Nephron progenitor cell (in vitro differentiated cells): ENCODE measurements around the gene DUSP28.
A peak's percentile ranks its signal among the peaks of the same experiment; 100 is the strongest.

Experiments
- DNase-seq: peaks from one replicate; pipeline ENCODE4 v3.0.0; 2021
- H3K27ac Mint-ChIP-seq: 2 replicates; pipeline ENCODE4 v1.8.0; 2021; ENCODE audit warnings: mild to moderate bottlenecking, moderate library complexity, mixed read lengths
- H3K27me3 Mint-ChIP-seq: 2 replicates; pipeline ENCODE4 v1.8.0; 2021; ENCODE audit warnings: mild to moderate bottlenecking, low read depth, mixed read lengths; ENCODE audit not compliant: poor library complexity
- H3K36me3 Mint-ChIP-seq: 2 replicates; pipeline ENCODE4 v1.8.0; 2021; ENCODE audit warnings: low read depth, mixed read lengths
- H3K4me1 Mint-ChIP-seq: 2 replicates; pipeline ENCODE4 v1.8.0; 2021; ENCODE audit warnings: mixed read lengths
- H3K4me3 Mint-ChIP-seq: 2 replicates; pipeline ENCODE4 v1.8.0; 2021; ENCODE audit warnings: mild to moderate bottlenecking, moderate library complexity, mixed read lengths
- H3K9me3 Mint-ChIP-seq: 2 replicates; pipeline ENCODE4 v1.8.0; 2021; ENCODE audit warnings: mild to moderate bottlenecking, moderate library complexity, mixed read lengths
- TF ChIP-seq, protein P1 (sequence below): fragments of 200-600 bp; sonication (generic); IDR thresholded peaks from 2 replicates; pipeline ENCODE4 v1.5.0; 2021; ENCODE audit warnings: antibody characterized with exemption

DUSP28 gene

GRCh38 chr2:240596080-240596460 lies 35.9 kb downstream of the DUSP28 start:
- Mint-ChIP-seq H3K4me1 (no peaks in the 10 kb centered on the region), H3K36me3 (peaks cover 6% of the 10 kb centered on the region), H3K27me3 (no peaks in the 10 kb centered on the region), H3K27ac (no peak overlapping the region), H3K4me3 (no peak overlapping the region), H3K9me3 (no peaks in the 10 kb centered on the region)
- TF ChIP-seq, protein P1, sequence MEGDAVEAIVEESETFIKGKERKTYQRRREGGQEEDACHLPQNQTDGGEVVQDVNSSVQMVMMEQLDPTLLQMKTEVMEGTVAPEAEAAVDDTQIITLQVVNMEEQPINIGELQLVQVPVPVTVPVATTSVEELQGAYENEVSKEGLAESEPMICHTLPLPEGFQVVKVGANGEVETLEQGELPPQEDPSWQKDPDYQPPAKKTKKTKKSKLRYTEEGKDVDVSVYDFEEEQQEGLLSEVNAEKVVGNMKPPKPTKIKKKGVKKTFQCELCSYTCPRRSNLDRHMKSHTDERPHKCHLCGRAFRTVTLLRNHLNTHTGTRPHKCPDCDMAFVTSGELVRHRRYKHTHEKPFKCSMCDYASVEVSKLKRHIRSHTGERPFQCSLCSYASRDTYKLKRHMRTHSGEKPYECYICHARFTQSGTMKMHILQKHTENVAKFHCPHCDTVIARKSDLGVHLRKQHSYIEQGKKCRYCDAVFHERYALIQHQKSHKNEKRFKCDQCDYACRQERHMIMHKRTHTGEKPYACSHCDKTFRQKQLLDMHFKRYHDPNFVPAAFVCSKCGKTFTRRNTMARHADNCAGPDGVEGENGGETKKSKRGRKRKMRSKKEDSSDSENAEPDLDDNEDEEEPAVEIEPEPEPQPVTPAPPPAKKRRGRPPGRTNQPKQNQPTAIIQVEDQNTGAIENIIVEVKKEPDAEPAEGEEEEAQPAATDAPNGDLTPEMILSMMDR, result no peak
- no peak for DNase-seq

- Mint-ChIP-seq H3K27ac (no peak overlapping the region), H3K4me1 (no peaks in the 10 kb centered on the region), H3K9me3 (no peaks in the 10 kb centered on the region), H3K36me3 (peaks cover 6% of the 10 kb centered on the region), H3K27me3 (no peaks in the 10 kb centered on the region), H3K4me3 (no peak overlapping the region)
- DNase-seq, result no peak
- TF ChIP-seq, protein P1, result no peak
Measured at GRCh38 chr2:240596491-240596931, 36.4 kb downstream of the DUSP28 start.

DNA sequence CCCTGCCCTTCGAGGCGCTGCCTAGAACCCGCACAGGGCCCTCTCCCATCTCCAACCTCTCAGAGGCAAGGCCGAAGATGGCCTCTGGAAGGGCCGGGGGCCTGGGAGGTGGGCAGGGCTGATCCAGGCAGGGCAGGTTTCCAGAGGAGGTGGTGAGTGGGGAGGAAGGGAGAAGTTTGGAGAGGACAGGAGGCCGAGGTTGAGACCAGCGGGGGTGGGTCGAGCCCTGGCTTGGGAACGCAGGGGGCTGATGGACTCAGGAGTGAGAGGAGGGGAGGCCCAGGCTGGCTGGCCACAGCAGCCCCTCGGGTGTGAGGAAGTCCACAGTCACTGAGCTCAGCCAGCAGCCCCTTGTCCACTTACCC lies 36.9 kb downstream of the DUSP28 start:
- no peak for DNase-seq
- Mint-ChIP-seq H3K4me1 (no peaks in the 10 kb centered on the region), H3K9me3 (no peaks in the 10 kb centered on the region), H3K27ac (no peak overlapping the region), H3K36me3 (peaks cover 6% of the 10 kb centered on the region), H3K4me3 (no peak overlapping the region), H3K27me3 (no peaks in the 10 kb centered on the region)
- TF ChIP-seq, protein P1, result no peak

GRCh38 chr2:240597419-240598181 lies 37.4 kb downstream of the DUSP28 start:
- no peak for DNase-seq
- Mint-ChIP-seq H3K4me1 (no peaks in the 10 kb centered on the region), H3K27me3 (no peaks in the 10 kb centered on the region), H3K27ac (no peak overlapping the region), H3K4me3 (no peak overlapping the region), H3K9me3 (no peaks in the 10 kb centered on the region), H3K36me3 (peaks cover 6% of the 10 kb centered on the region)
- TF ChIP-seq, protein P1, result no peak

DNA sequence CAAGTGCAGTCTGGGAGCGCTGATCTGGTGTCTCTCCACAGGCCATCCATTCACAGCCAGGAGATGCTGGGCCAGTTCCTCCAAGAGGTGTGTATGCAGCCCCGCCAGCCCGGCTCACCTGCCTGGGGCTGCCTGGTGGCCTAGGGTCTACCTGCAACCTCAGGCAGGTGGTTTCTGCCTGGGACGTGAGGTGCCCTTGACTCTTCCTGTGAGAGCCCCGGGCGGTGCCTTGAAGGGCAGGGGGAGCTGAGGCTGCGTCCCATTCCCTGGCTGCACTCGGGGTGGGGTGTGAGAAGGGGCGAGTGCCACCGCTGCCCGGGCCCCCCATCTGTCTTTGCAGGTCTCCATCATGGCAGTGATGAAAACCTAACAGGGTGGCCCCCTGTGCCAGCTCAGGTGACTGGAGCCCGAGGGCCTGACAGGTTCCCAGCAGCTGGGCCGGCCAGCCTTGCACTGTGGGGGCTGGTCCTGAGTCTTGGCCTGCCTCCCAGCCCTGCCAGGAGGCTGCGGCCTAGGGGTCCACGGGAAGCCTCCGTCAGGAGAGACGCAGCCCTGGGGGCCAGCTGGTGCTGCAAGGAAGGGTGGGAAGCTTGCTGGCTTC lies 38.3 kb downstream of the DUSP28 start:
- Mint-ChIP-seq H3K36me3 (peaks cover 6% of the 10 kb centered on the region), H3K4me3 (no peak overlapping the region), H3K9me3 (no peaks in the 10 kb centered on the region), H3K27me3 (no peaks in the 10 kb centered on the region), H3K4me1 (no peaks in the 10 kb centered on the region), H3K27ac (no peak overlapping the region)
- TF ChIP-seq, protein P1, result no peak
- no peak for DNase-seq

DNA sequence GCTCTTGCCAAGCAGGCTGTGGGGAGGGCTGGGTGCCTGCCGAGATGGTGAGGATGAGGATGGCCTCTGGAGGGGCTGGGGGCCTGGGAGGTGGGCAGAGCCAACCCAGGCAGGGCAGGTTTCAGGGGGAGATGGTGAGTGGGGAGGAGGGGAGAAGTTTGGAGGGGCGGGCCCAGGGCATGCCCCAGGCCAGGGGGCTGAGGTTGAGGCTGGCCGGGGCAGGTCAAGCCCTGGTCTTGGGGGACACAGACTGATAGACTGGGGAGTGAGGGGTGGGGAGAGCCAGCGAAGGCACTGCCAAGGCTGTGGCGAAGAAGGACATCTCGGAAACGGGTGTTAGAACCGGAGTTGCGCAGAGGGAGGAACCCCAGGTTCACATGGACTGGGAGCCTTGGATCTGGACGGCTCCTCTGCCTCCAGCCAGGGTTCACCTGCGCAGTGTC lies 39.0 kb downstream of the DUSP28 start:
- H3K27ac Mint-ChIP-seq, result peak overlapping the region; percentile 77
- no peak overlapping the region for H3K4me3 Mint-ChIP-seq
- DNase-seq, result no peak
- peaks cover 1% of the 10 kb centered on the region for H3K4me1 Mint-ChIP-seq
- no peaks in the 10 kb centered on the region for H3K9me3 Mint-ChIP-seq
- peaks cover 6% of the 10 kb centered on the region for H3K36me3 Mint-ChIP-seq
- TF ChIP-seq, protein P1, result no peak
- H3K27me3 Mint-ChIP-seq, result no peaks in the 10 kb centered on the region
